GM19438 (cell line): ENCODE data around the gene SMIM38.

Experiments used
- ATAC-seq: cut with Tn5 transposase; IDR thresholded peaks from one replicate; pipeline ENCODE4 v1.9.1; 2021; ENCODE audit warnings: low read depth; ENCODE audit not compliant: unreplicated experiment

SMIM38 gene

GRCh38 chr11:69174841-69175240, 19.1 kb downstream of the SMIM38 start:
- ATAC-seq: no peak

GRCh38 chr11:69178819-69179482, 23.2 kb downstream of the SMIM38 start:
- no peak for ATAC-seq

- ATAC-seq: no peak
Observed at GRCh38 chr11:69180226-69180625, 24.5 kb downstream of the SMIM38 start.

- ATAC-seq: no peak
Observed at GRCh38 chr11:69180726-69181125, 25.0 kb downstream of the SMIM38 start.

GRCh38 chr11:69183613-69184012, 27.9 kb downstream of the SMIM38 start:
- no peak for ATAC-seq

- ATAC-seq: no peak
Observed at GRCh38 chr11:69186316-69187260, 30.9 kb downstream of the SMIM38 start.

- ATAC-seq: no peak
Observed at GRCh38 chr11:69187540-69188065, 31.9 kb downstream of the SMIM38 start.

- no peak for ATAC-seq
Observed at GRCh38 chr11:69189059-69189458, 33.3 kb downstream of the SMIM38 start.

GRCh38 chr11:69190796-69191536, 35.2 kb downstream of the SMIM38 start:
- no peak for ATAC-seq

- no peak for ATAC-seq
Observed at GRCh38 chr11:69192301-69192721, 36.6 kb downstream of the SMIM38 start.

- no peak for ATAC-seq
Observed at GRCh38 chr11:69193151-69193550, 37.4 kb downstream of the SMIM38 start.

GRCh38 chr11:69193629-69194028, 37.9 kb downstream of the SMIM38 start:
- no peak for ATAC-seq

- no peak for ATAC-seq
Observed at GRCh38 chr11:69194396-69194795, 38.7 kb downstream of the SMIM38 start.

GRCh38 chr11:69194956-69195355, 39.2 kb downstream of the SMIM38 start:
- ATAC-seq: no peak

- no peak for ATAC-seq
Observed at GRCh38 chr11:69195824-69196782, 40.4 kb downstream of the SMIM38 start.

- ATAC-seq: no peak
Observed at GRCh38 chr11:69196783-69197169, 41.0 kb downstream of the SMIM38 start.

GRCh38 chr11:69198891-69199582, 43.3 kb downstream of the SMIM38 start:
- ATAC-seq: no peak

- no peak for ATAC-seq
Observed at GRCh38 chr11:69199583-69200315, 44.0 kb downstream of the SMIM38 start.
